IMR-90 (cell line): ENCODE data around the gene KIF1C. TPM values are rescaled to one million over a fixed set of nuclear protein-coding genes. Genes with fewer than 3 reads are reported as not detected.

ENCODE experiments used
- ATAC-seq: fragments of 200-7000 bp; cut with Tn5 transposase; 2 replicates; pipeline ENCODE4 v1.9.1; 2020; ENCODE audit warnings: low read depth, mild to moderate bottlenecking, moderate library complexity
- BruUV-seq: library from RNA; stranded (reverse); fragments of 400-500 nt; replicated peaks from 2 replicates; lab custom pipeline; 2021; lab: Mats Ljungman, UMichigan
- CTCF ChIA-PET: fragments of 300-600 bp; formaldehyde crosslinking; extraction: SDS; loops from one replicate; lab custom pipeline; 2021; ENCODE audit warnings: antibody characterized with exemption; lab: Yijun Ruan, JAX
- POLR2A ChIA-PET: fragments of 300-600 bp; sonication (Branson Sonifier 250); formaldehyde crosslinking; loops from one replicate; lab custom pipeline; 2022; ENCODE audit warnings: antibody characterized with exemption; ENCODE audit not compliant: unreplicated experiment; lab: Charles Lee
- DNase-seq: peaks from one replicate; pipeline ENCODE4 v3.0.0; 2013
- H2AFZ ChIP-seq: replicated peaks from 2 replicates; pipeline ENCODE3; 2013; ENCODE audit warnings: low read length, mild to moderate bottlenecking; ENCODE audit not compliant: poor library complexity
- H2AK5ac ChIP-seq: 2 replicates; pipeline ENCODE4 v1.6.1; 2013; ENCODE audit warnings: low read depth, low read length, inconsistent platforms
- H2AK9ac ChIP-seq: replicated peaks from 2 replicates; pipeline ENCODE3; 2013; ENCODE audit warnings: mild to moderate bottlenecking, low read depth, low read length, moderate library complexity; ENCODE audit not compliant: poor library complexity
- H2BK120ac ChIP-seq: 2 replicates; pipeline ENCODE4 v1.6.1; 2013; ENCODE audit warnings: low read depth, low read length, inconsistent platforms
- H2BK15ac ChIP-seq: 3 replicates; pipeline ENCODE4 v1.6.1; 2013; ENCODE audit warnings: low read depth, low read length, inconsistent platforms
- H2BK20ac ChIP-seq: 2 replicates; pipeline ENCODE4 v1.6.1; 2013; ENCODE audit warnings: low read depth, mild to moderate bottlenecking, inconsistent platforms, low read length, moderate library complexity
- H2BK5ac ChIP-seq: 2 replicates; pipeline ENCODE4 v1.6.1; 2013; ENCODE audit warnings: mild to moderate bottlenecking, low read depth, low read length, inconsistent platforms; ENCODE audit not compliant: poor library complexity, severe bottlenecking
- H3K14ac ChIP-seq: replicated peaks from 2 replicates; pipeline ENCODE4 v1.6.1; 2013; ENCODE audit warnings: low read depth, low read length, inconsistent platforms
- H3K18ac ChIP-seq: 2 replicates; pipeline ENCODE4 v1.6.1; 2013; ENCODE audit warnings: low read depth, low read length, control low read depth
- H3K23ac ChIP-seq: 2 replicates; pipeline ENCODE4 v1.6.1; 2013; ENCODE audit warnings: low read depth, low read length, inconsistent platforms
- H3K27ac ChIP-seq: 2 replicates; pipeline ENCODE4 v1.5.1; 2013; ENCODE audit warnings: mild to moderate bottlenecking, control low read depth, low read length; ENCODE audit not compliant: insufficient read depth
- H3K27me3 ChIP-seq: 2 replicates; pipeline ENCODE4 v1.6.1; 2013; ENCODE audit warnings: low read length; ENCODE audit not compliant: control insufficient read depth, insufficient read depth
- H3K36me3 ChIP-seq: 2 replicates; pipeline ENCODE4 v1.6.1; 2013; ENCODE audit warnings: low read length, mixed read lengths; ENCODE audit not compliant: control insufficient read depth, insufficient read depth
- H3K4ac ChIP-seq: 2 replicates; pipeline ENCODE4 v1.6.1; 2013; ENCODE audit warnings: low read depth, low read length, inconsistent platforms
- H3K4me1 ChIP-seq: 2 replicates; pipeline ENCODE4 v1.6.1; 2013; ENCODE audit warnings: low read length, mixed read lengths; ENCODE audit not compliant: control insufficient read depth, insufficient read depth
- H3K4me2 ChIP-seq: 2 replicates; pipeline ENCODE4 v1.6.1; 2013; ENCODE audit warnings: low read depth, mild to moderate bottlenecking, control low read depth, low read length, moderate library complexity
- H3K4me3 ChIP-seq: 2 replicates; pipeline ENCODE4 v1.5.1; 2013; ENCODE audit warnings: low read depth, mild to moderate bottlenecking, control low read depth, low read length, moderate library complexity; ENCODE audit not compliant: insufficient read depth
- H3K56ac ChIP-seq: 2 replicates; pipeline ENCODE4 v1.6.1; 2013; ENCODE audit warnings: low read length, inconsistent platforms; ENCODE audit not compliant: insufficient read depth; ENCODE audit errors: extremely low read depth
- H3K79me1 ChIP-seq, 2 experiments: 2 replicates each; pipeline ENCODE4 v1.6.1; 2013; ENCODE audit warnings: low read length in 2 of 2, inconsistent platforms in 1 of 2, low read depth in 1 of 2
- H3K9ac ChIP-seq: 2 replicates; pipeline ENCODE4 v1.6.1; 2013; ENCODE audit warnings: low read depth, low read length, control low read depth
- H3K9me1 ChIP-seq: 2 replicates; pipeline ENCODE4 v1.6.1; 2013; ENCODE audit warnings: low read length, inconsistent platforms; ENCODE audit not compliant: insufficient read depth
- H3K9me3 ChIP-seq: 2 replicates; pipeline ENCODE4 v1.6.1; 2013; ENCODE audit warnings: low read length; ENCODE audit not compliant: control insufficient read depth, insufficient read depth
- H4K20me1 ChIP-seq: 2 replicates; pipeline ENCODE4 v1.6.1; 2013; ENCODE audit warnings: low read length, inconsistent platforms; ENCODE audit not compliant: insufficient read depth
- H4K5ac ChIP-seq: 2 replicates; pipeline ENCODE4 v1.6.1; 2013; ENCODE audit warnings: mild to moderate bottlenecking, low read depth, low read length, control low read depth
- H4K8ac ChIP-seq, 2 experiments: 2 replicates each; pipeline ENCODE4 v1.6.1; 2013; ENCODE audit warnings: low read depth in 2 of 2, low read length in 2 of 2, control low read depth in 1 of 2, inconsistent platforms in 1 of 2
- H4K91ac ChIP-seq: 2 replicates; pipeline ENCODE4 v1.6.1; 2013; ENCODE audit warnings: low read depth, low read length, inconsistent platforms; ENCODE audit not compliant: insufficient read depth
- BHLHE40 ChIP-seq: fragments of 150-350 bp; IDR thresholded peaks from 2 replicates; pipeline ENCODE4 v1.6.1; 2016; ENCODE audit warnings: mild to moderate bottlenecking, low read depth, low read length
- CEBPB ChIP-seq: IDR thresholded peaks from 2 replicates; pipeline ENCODE4 v1.6.1; 2012; ENCODE audit warnings: low read depth, low read length, improper control_type of control experiment
- CHD1 ChIP-seq: IDR thresholded peaks from 2 replicates; pipeline ENCODE4 v1.6.1; 2012; ENCODE audit warnings: low read depth, low read length, improper control_type of control experiment
- ELK1 ChIP-seq: fragments of 150-350 bp; IDR thresholded peaks from 2 replicates; pipeline ENCODE4 v1.6.1; 2016; ENCODE audit warnings: low read depth, mild to moderate bottlenecking, low read length, moderate library complexity, borderline replicate concordance
- MXI1 ChIP-seq: IDR thresholded peaks from 2 replicates; pipeline ENCODE4 v1.6.1; 2012; ENCODE audit warnings: low read depth, mild to moderate bottlenecking, low read length, moderate library complexity, borderline replicate concordance
- NFE2L2 ChIP-seq: fragments of 150-350 bp; IDR thresholded peaks from 2 replicates; pipeline ENCODE4 v1.6.1; 2016; ENCODE audit warnings: low read depth, mild to moderate bottlenecking, low read length
- RAD21 ChIP-seq: IDR thresholded peaks from 2 replicates; pipeline ENCODE4 v1.6.1; 2012; ENCODE audit warnings: low read length, improper control_type of control experiment
- RCOR1 ChIP-seq: IDR thresholded peaks from 2 replicates; pipeline ENCODE4 v1.6.1; 2012; ENCODE audit warnings: mild to moderate bottlenecking, low read length, improper control_type of control experiment; ENCODE audit not compliant: insufficient replicate concordance
- RFX5 ChIP-seq: IDR thresholded peaks from 2 replicates; pipeline ENCODE4 v1.8.0; 2012; ENCODE audit warnings: low read depth, mild to moderate bottlenecking, low read length, moderate library complexity
- SMC3 ChIP-seq: fragments of 150-350 bp; IDR thresholded peaks from 2 replicates; pipeline ENCODE4 v1.6.1; 2016; ENCODE audit warnings: low read depth, mild to moderate bottlenecking, antibody characterized with exemption, low read length, moderate library complexity
- USF2 ChIP-seq: fragments of 150-350 bp; IDR thresholded peaks from 2 replicates; pipeline ENCODE4 v1.6.1; 2017; ENCODE audit warnings: mild to moderate bottlenecking, antibody characterized with exemption, low read length, low read depth
- WGBS, 2 experiments: methylation state at CpG; one replicate each; pipeline versions ENCODE4 v1.1.5 to v1.1.7; 2013; ENCODE audit warnings: missing lambda C conversion rate in 2 of 2; ENCODE audit not compliant: insufficient read length in 1 of 2; ENCODE audit errors: extremely low coverage in 2 of 2; 5-methylcytosine and 5-hydroxymethylcytosine counted together
- dilution Hi-C: fragments of 300-500 bp; cut with HindIII; formaldehyde crosslinking; loops from one replicate; pipeline ENCODE4 v1.14.3; 2018; ENCODE audit warnings: low sequenced_read_pairs; ENCODE audit not compliant: unreplicated experiment
- in situ Hi-C: fragments of 300-500 bp; cut with MboI; formaldehyde crosslinking; loops from 3 replicates; pipeline ENCODE4 v1.14.3; 2019; ENCODE audit warnings: low sequenced_read_pairs, inconsistent platforms, mixed read lengths
- intact Hi-C: fragments of 100-400 bp; cut with micrococcal nuclease; formaldehyde crosslinking; loops from 2 replicates; pipeline ENCODE4 v1.10.0; 2022
- polyA plus RNA-seq, 3 experiments: library from polyadenylated mRNA; depleted of rRNA; stranded (reverse); fragments of >200 nt; gene quantifications; 2 replicates each; pipeline ENCODE4 v1.2.3, GENCODE V29; 2012; ENCODE audit warnings: low replicate concordance in 1 of 3
- total RNA-seq: library from RNA; depleted of rRNA; stranded (reverse); fragments of >200 nt; gene quantifications from 2 replicates; pipeline ENCODE4 v1.2.3, GENCODE V29; 2012

Gene KIF1C
- total and polyA plus RNA-seq, 2 of the 4 experiments (the other 2 are of a cell fraction): 27.4 to 28.7 TPM

- Histone ChIP-seq H3K36me3 (peaks cover 12% of the 10 kb centered on the region), H2BK120ac (no peak overlapping the region), H3K56ac (no peak overlapping the region), H2BK15ac (no peak overlapping the region), H2AK9ac (no peak overlapping the region), H2BK20ac (no peak overlapping the region), H3K27ac (no peak overlapping the region), H3K27me3 (no peaks in the 10 kb centered on the region), H4K5ac (no peak overlapping the region), H3K18ac (no peak overlapping the region), H3K14ac (no peak overlapping the region), H2AFZ (no peak overlapping the region), H3K4me1 (no peaks in the 10 kb centered on the region), H4K91ac (no peak overlapping the region), H4K20me1 (peaks cover 9% of the 10 kb centered on the region; the same call in 1 of the 2 replicates), H4K8ac (no peak overlapping the region), H3K9ac (no peak overlapping the region), H3K9me1 (peaks cover 4% of the 10 kb centered on the region), H3K4me3 (no peak overlapping the region), H3K79me1 (no peaks in the 10 kb centered on the region), H3K9me3 (no peaks in the 10 kb centered on the region), H2BK5ac (no peak overlapping the region), H3K23ac (no peak overlapping the region), H3K4me2 (no peak overlapping the region), H3K4ac (no peak overlapping the region), H2AK5ac (no peak overlapping the region)
- BruUV-seq: no TSS peak
- TF ChIP-seq RAD21: no peak
- no peak for TF ChIP-seq SMC3
- no peak for TF ChIP-seq CEBPB
- TF ChIP-seq MXI1: no peak
- no peak for TF ChIP-seq CHD1
- TF ChIP-seq RCOR1: no peak
- TF ChIP-seq NFE2L2: no peak
- TF ChIP-seq USF2: no peak
- TF ChIP-seq RFX5: no peak
- no peak for TF ChIP-seq BHLHE40
- TF ChIP-seq ELK1: no peak
- ChIA-PET POLR2A (interaction anchor here (0.6 kb wide), 3 partner anchors 23 to 412 kb away, joined by 4 to 7 read pairs (median 6); no protein-coding TSS in a partner anchor), CTCF (interaction anchor here (0.5 kb wide), 1 partner anchor 39 kb away, joined by 8 read pairs; no protein-coding TSS in a partner anchor)
- WGBS, 2 experiments: 61% methylated on average over 2 of the region's 5 CpGs; no CpG with 5 or more reads in 1 of the 2 experiments
- in situ Hi-C loops (no loop called here), intact Hi-C loops (no loop called here), dilution Hi-C loops (no loop called here)
- no peak for ATAC-seq
- no peak for DNase-seq
Observed at GRCh38 chr17:5027916-5028315, 30.2 kb downstream of the KIF1C start.
